Liver (tissue), 9 donors: ENCODE results near the gene FAM181A. TPM values are rescaled to one million over a fixed set of nuclear protein-coding genes. Genes with fewer than 3 reads are reported as not detected.

Experiments used
- DNase-seq: peaks from one replicate; pipeline ENCODE4 v3.0.0-alpha.2; 2017; ENCODE audit warnings: low spot score
- H3K27ac ChIP-seq, 2 donors: one replicate each; pipeline ENCODE4 v1.7.0; 2013; ENCODE audit warnings: inconsistent platforms in 2 of 2, low read length in 2 of 2, control low read depth in 1 of 2, low read depth in 1 of 2, mild to moderate bottlenecking in 1 of 2
- H3K27me3 ChIP-seq, 4 donors: one replicate each; pipeline versions ENCODE4 v1.6.1 to v1.7.0; 2013; ENCODE audit warnings: low read length in 3 of 4, inconsistent platforms in 1 of 4, mild to moderate bottlenecking in 1 of 4, moderate library complexity in 1 of 4; ENCODE audit not compliant: control insufficient read depth in 4 of 4, insufficient read depth in 4 of 4
- H3K36me3 ChIP-seq, 4 donors: one replicate each; pipeline versions ENCODE4 v1.6.1 to v1.7.0; 2013; ENCODE audit warnings: low read length in 3 of 4, mild to moderate bottlenecking in 3 of 4, low read depth in 1 of 4, moderate library complexity in 1 of 4; ENCODE audit not compliant: control insufficient read depth in 4 of 4, insufficient read depth in 3 of 4
- H3K4me1 ChIP-seq, 4 donors: one replicate each; pipeline versions ENCODE4 v1.6.1 to v1.7.0; 2013; ENCODE audit warnings: low read length in 3 of 4, mild to moderate bottlenecking in 3 of 4, moderate library complexity in 1 of 4; ENCODE audit not compliant: control insufficient read depth in 4 of 4, insufficient read depth in 4 of 4
- H3K4me3 ChIP-seq, 3 donors: one replicate each; pipeline versions ENCODE4 v1.6.1 to v1.7.0; 2013; ENCODE audit warnings: low read length in 3 of 3, control low read depth in 1 of 3, low read depth in 1 of 3, mild to moderate bottlenecking in 1 of 3
- H3K9ac ChIP-seq, 2 donors: one replicate each; pipeline ENCODE4 v1.7.0; 2013; ENCODE audit warnings: low read length in 2 of 2, mild to moderate bottlenecking in 2 of 2, moderate library complexity in 2 of 2, control low read depth in 1 of 2, low read depth in 1 of 2
- H3K9me3 ChIP-seq, 4 donors: one replicate each; pipeline versions ENCODE4 v1.6.1 to v1.7.0; 2013; ENCODE audit warnings: low read length in 3 of 4; ENCODE audit not compliant: control insufficient read depth in 4 of 4
- ATF3 ChIP-seq: IDR thresholded peaks from 2 replicates; pipeline ENCODE4 v1.6.1; 2016; ENCODE audit warnings: antibody characterized with exemption
- CTCF ChIP-seq: fragments of 150-350 bp; IDR thresholded peaks from 2 replicates; pipeline ENCODE4 v1.5.1; 2017; ENCODE audit warnings: improper control_type of control experiment, low read depth, low read length; ENCODE audit not compliant: missing input control
- EGR1 ChIP-seq, 2 donors: IDR thresholded peaks; 2 replicates each; pipeline ENCODE4 v1.6.1; 2016 to 2018; ENCODE audit warnings: antibody characterized with exemption in 2 of 2, low read depth in 2 of 2
- FOXA1 ChIP-seq: IDR thresholded peaks from 2 replicates; pipeline ENCODE4 v1.6.1; 2016; ENCODE audit warnings: antibody characterized with exemption
- FOXA2 ChIP-seq: IDR thresholded peaks from 2 replicates; pipeline ENCODE4 v1.6.1; 2016; ENCODE audit warnings: antibody characterized with exemption
- GABPA ChIP-seq, 2 donors: IDR thresholded peaks in 1 of 2; conservative IDR thresholded peaks in 1 of 2; 2 replicates each; pipeline ENCODE4 v1.6.1; 2016; ENCODE audit warnings: antibody characterized with exemption in 2 of 2, mild to moderate bottlenecking in 1 of 2, moderate library complexity in 1 of 2
- HNF4A ChIP-seq, 2 donors: conservative IDR thresholded peaks; 2 replicates each; pipeline ENCODE4 v1.6.1; 2016; ENCODE audit warnings: antibody characterized with exemption in 2 of 2, mild to moderate bottlenecking in 2 of 2
- JUND ChIP-seq, 2 donors: IDR thresholded peaks; 2 replicates each; pipeline ENCODE4 v1.6.1; 2016; ENCODE audit warnings: antibody characterized with exemption in 2 of 2
- MAX ChIP-seq: IDR thresholded peaks from 2 replicates; pipeline ENCODE4 v1.6.1; 2016; ENCODE audit warnings: antibody characterized with exemption
- NR2F2 ChIP-seq: IDR thresholded peaks from 2 replicates; pipeline ENCODE4 v1.6.1; 2016; ENCODE audit warnings: antibody characterized with exemption
- RAD21 ChIP-seq, 2 donors: IDR thresholded peaks; 2 replicates each; pipeline ENCODE4 v1.6.1; 2016; ENCODE audit warnings: antibody characterized with exemption in 2 of 2, mild to moderate bottlenecking in 2 of 2
- REST ChIP-seq: IDR thresholded peaks from 2 replicates; pipeline ENCODE4 v1.6.1; 2016; ENCODE audit warnings: antibody characterized with exemption, mild to moderate bottlenecking
- SP1 ChIP-seq: IDR thresholded peaks from 2 replicates; pipeline ENCODE4 v1.6.1; 2018; ENCODE audit warnings: antibody characterized with exemption, mild to moderate bottlenecking
- TAF1 ChIP-seq: conservative IDR thresholded peaks from 2 replicates; pipeline ENCODE4 v1.6.1; 2016; ENCODE audit warnings: antibody characterized with exemption, mild to moderate bottlenecking
- YY1 ChIP-seq: IDR thresholded peaks from 2 replicates; pipeline ENCODE4 v1.6.1; 2016; ENCODE audit warnings: antibody characterized with exemption, mild to moderate bottlenecking
- ZBTB33 ChIP-seq: IDR thresholded peaks from 2 replicates; pipeline ENCODE4 v1.6.1; 2016; ENCODE audit warnings: antibody characterized with exemption
- WGBS: extraction: QIAGEN DNeasy Blood & Tissue Kit; methylation state at CpG from one replicate; pipeline ENCODE4 v1.1.7; 2013; 5-methylcytosine and 5-hydroxymethylcytosine counted together
- polyA plus RNA-seq, 2 donors: library from polyadenylated mRNA; stranded (reverse) in 1 of 2; unstranded in 1 of 2; fragments of 200-250 nt in 1 of 2; fragments of >200 nt in 1 of 2; fragmentation: Nextera tagmentation in 1 of 2; extraction: Ambion mirVana in 1 of 2; gene quantifications; one replicate each; pipeline versions ENCODE4 v1.2.1 to v1.2.3, GENCODE V29; 2013 to 2015
- total RNA-seq, 2 donors: library from RNA; depleted of rRNA; stranded (reverse); fragments of >200 nt; gene quantifications; one replicate each; pipeline ENCODE4 v1.2.3, GENCODE V29; 2014
- donor health status: healthy.
- donor health status: healthy.
- donor health status: healthy.
- donor health status: healthy.
- donor health status: healthy.

The FAM181A gene
- total and polyA plus RNA-seq, 4 donors: not detected

GRCh38 chr14:93936245-93936644 lies 9.1 kb downstream of the FAM181A start:
- Histone ChIP-seq H3K9me3 (no peaks in the 10 kb centered on the region), H3K4me1 (peaks cover 0 to 8% (median 2%) of the 10 kb centered on the region in 4 donors), H3K27ac (no peak overlapping the region), H3K36me3 (no peaks in the 10 kb centered on the region), H3K9ac (no peak overlapping the region), H3K27me3 (no peaks in the 10 kb centered on the region), H3K4me3 (no peak overlapping the region)
- TF ChIP-seq CTCF (peak; percentile 25), RAD21 (IDR thresholded peaks at IDR 0.05) (peak in 1 of 2 donors; percentile 21), HNF4A (conservative IDR thresholded peaks at IDR 0.05) (no peak), TAF1 (no peak), EGR1 (IDR thresholded peaks at IDR 0.05; ENCODE audit: low read depth in 2 of 2) (no peak), FOXA2 (no peak), JUND (IDR thresholded peaks at IDR 0.05) (no peak)
- 31% methylated on average over 5 of the region's 5 CpGs for WGBS
- DNase-seq: no peak

GRCh38 chr14:93936926-93937325 lies 9.8 kb downstream of the FAM181A start:
- no peak for DNase-seq
- no peak overlapping the region for H3K27ac ChIP-seq
- H3K4me1 ChIP-seq: peaks cover 0 to 8% (median 2%) of the 10 kb centered on the region in 4 donors
- H3K9ac ChIP-seq: no peak overlapping the region
- H3K27me3 ChIP-seq: no peaks in the 10 kb centered on the region
- no peak for TF ChIP-seq GABPA (IDR thresholded peaks at IDR 0.05 in 1 of 2, conservative IDR thresholded peaks at IDR 0.05 in 1 of 2)
- no peak for TF ChIP-seq REST
- TF ChIP-seq HNF4A (conservative IDR thresholded peaks at IDR 0.05): no peak
- TF ChIP-seq EGR1 (IDR thresholded peaks at IDR 0.05; ENCODE audit: low read depth in 2 of 2): no peak
- no peak for TF ChIP-seq NR2F2
- TF ChIP-seq MAX: no peak
- TF ChIP-seq SP1: no peak
- no peak for TF ChIP-seq FOXA1
- TF ChIP-seq ZBTB33: no peak
- no peak for TF ChIP-seq FOXA2
- no peak for TF ChIP-seq JUND (IDR thresholded peaks at IDR 0.05)
- no peak for TF ChIP-seq TAF1
- no peak for TF ChIP-seq ATF3
- TF ChIP-seq YY1: no peak
- WGBS: 84% methylated on average over 6 of the region's 6 CpGs
- no peaks in the 10 kb centered on the region for H3K9me3 ChIP-seq
- no peaks in the 10 kb centered on the region for H3K36me3 ChIP-seq
- H3K4me3 ChIP-seq: no peak overlapping the region
